GM19467 (cell line): ENCODE results near the gene CTSD.
"Not testable (repeated sequence)": the region's sequence is repeated elsewhere in the genome, so short reads cannot be mapped to it uniquely, and the experiment has no call there.

ENCODE experiments used
- ATAC-seq: cut with Tn5 transposase; IDR thresholded peaks from one replicate; pipeline ENCODE4 v1.9.1; 2021; ENCODE audit warnings: mild to moderate bottlenecking, moderate library complexity; ENCODE audit not compliant: unreplicated experiment

CTSD gene

GRCh38 chr11:1763796-1764661 lies at the start of gene CTSD:
Gene CTSD (minus strand): TSS chr11:1763927. CDS start chr11:1763859, 68 bp downstream.
- peak; percentile 67 for ATAC-seq

GRCh38 chr11:1813356-1813755 lies 49.6 kb upstream of the CTSD start:
- not testable (repeated sequence) for ATAC-seq

GRCh38 chr11:1812801-1813200 lies 49.1 kb upstream of the CTSD start:
- no peak for ATAC-seq

GRCh38 chr11:1812274-1812673 lies 48.5 kb upstream of the CTSD start:
- ATAC-seq: no peak

- ATAC-seq: no peak
Measured at GRCh38 chr11:1810761-1811160, 47.0 kb upstream of the CTSD start.

GRCh38 chr11:1807264-1807995 lies 43.7 kb upstream of the CTSD start:
- no peak for ATAC-seq

GRCh38 chr11:1805525-1805924 lies 41.8 kb upstream of the CTSD start:
- no peak for ATAC-seq

- ATAC-seq: not testable (repeated sequence)
Measured at GRCh38 chr11:1803835-1804519, 40.2 kb upstream of the CTSD start.

GRCh38 chr11:1803246-1803645 lies 39.5 kb upstream of the CTSD start:
- ATAC-seq: no peak

GRCh38 chr11:1797391-1798125 lies 33.8 kb upstream of the CTSD start:
- no peak for ATAC-seq

- ATAC-seq: no peak
Measured at GRCh38 chr11:1796413-1797011, 32.8 kb upstream of the CTSD start.

GRCh38 chr11:1793081-1793480 lies 29.4 kb upstream of the CTSD start:
- ATAC-seq: no peak

GRCh38 chr11:1792461-1792860 lies 28.7 kb upstream of the CTSD start:
- no peak for ATAC-seq

- ATAC-seq: no peak
Measured at GRCh38 chr11:1791912-1792311, 28.2 kb upstream of the CTSD start.

- no peak for ATAC-seq
Measured at GRCh38 chr11:1786466-1786865, 22.7 kb upstream of the CTSD start.

- no peak for ATAC-seq
Measured at GRCh38 chr11:1785749-1786413, 22.2 kb upstream of the CTSD start.

- ATAC-seq: no peak
Measured at GRCh38 chr11:1784761-1785650, 21.3 kb upstream of the CTSD start.

GRCh38 chr11:1783725-1784529 lies 20.2 kb upstream of the CTSD start:
- ATAC-seq: no peak
